ENCODE measurements around the gene LRRC30.

LRRC30 gene

GRCh38 chr18:7236933-7237332 is 6.0 kb downstream of the LRRC30 start:
- in situ Hi-C loops (cut with MboI; ENCODE audit: low sequenced_read_pairs): loop anchor here (25.0 kb wide), 1 partner anchor 100 kb away; no protein-coding TSS in a partner anchor

DNA sequence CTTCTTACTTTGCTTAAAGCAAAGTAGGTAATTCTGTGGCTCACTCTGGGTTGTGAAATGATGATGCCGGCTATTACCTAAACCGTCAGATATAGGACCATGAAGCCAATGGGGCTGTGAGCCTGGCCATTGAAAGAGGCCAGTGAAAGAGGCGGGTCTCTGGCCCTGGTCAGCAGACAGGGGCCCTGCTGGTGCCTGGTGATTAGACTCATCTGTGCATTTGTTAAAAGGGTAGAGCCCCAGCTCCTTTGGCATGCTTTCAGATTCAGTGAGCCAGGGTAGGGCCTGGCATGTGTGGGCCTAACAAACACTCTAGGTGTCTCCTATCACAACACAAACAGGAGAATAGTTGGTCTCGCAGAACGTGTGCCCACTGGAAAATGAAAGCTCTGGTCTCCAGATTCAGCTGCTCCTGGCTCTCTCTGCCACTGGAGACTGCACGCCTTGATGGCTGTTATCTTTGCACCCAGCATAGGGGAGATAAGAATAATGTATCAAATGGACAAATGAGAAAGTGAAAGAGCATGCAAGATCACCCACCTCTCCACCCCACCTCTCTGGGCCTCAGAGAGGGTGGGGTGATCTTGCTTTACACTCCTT is 6.9 kb downstream of the LRRC30 start:
- in situ Hi-C loops (cut with MboI; ENCODE audit: low sequenced_read_pairs): loop anchor here (25.0 kb wide), 1 partner anchor 100 kb away; no protein-coding TSS in a partner anchor

DNA sequence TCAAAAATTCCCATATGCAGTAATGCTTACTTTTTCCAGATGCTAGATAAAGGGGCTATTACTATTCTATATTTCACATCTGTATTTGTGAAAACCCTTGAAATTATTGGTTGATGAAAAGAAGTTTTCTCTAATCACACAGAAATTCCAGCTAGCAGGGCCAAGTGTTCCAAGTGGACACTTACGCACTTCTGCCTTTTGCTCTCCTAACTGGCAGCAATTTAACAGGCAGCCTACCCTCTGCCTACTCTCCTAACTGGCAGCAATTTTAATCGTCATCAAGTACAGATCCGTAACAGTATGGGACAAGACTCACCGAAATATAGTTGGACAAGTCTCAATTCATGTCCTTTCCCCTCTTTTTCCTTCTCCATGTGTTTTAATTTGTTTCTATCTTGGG is 12.0 kb downstream of the LRRC30 start:
- in situ Hi-C loops (cut with MboI; ENCODE audit: low sequenced_read_pairs): loop anchor here (25.0 kb wide), 1 partner anchor 94 kb away; no protein-coding TSS in a partner anchor

GRCh38 chr18:7248877-7249276 is 18.0 kb downstream of the LRRC30 start:
- in situ Hi-C loops (cut with MboI; ENCODE audit: low sequenced_read_pairs): loop anchor here (25.0 kb wide), 1 partner anchor 88 kb away; no protein-coding TSS in a partner anchor

- in situ Hi-C loops (cut with MboI; ENCODE audit: low sequenced_read_pairs): no loop called here
Observed at GRCh38 chr18:7254163-7254562, 23.3 kb downstream of the LRRC30 start.

- in situ Hi-C loops (cut with MboI; ENCODE audit: low sequenced_read_pairs): no loop called here
Observed at GRCh38 chr18:7255054-7255453, 24.2 kb downstream of the LRRC30 start.

GRCh38 chr18:7255643-7256042 is 24.8 kb downstream of the LRRC30 start:
- in situ Hi-C loops (cut with MboI; ENCODE audit: low sequenced_read_pairs): no loop called here

- in situ Hi-C loops (cut with MboI; ENCODE audit: low sequenced_read_pairs): no loop called here
Observed at GRCh38 chr18:7256618-7257425, 25.9 kb downstream of the LRRC30 start.

GRCh38 chr18:7257426-7257740 is 26.5 kb downstream of the LRRC30 start:
- in situ Hi-C loops (cut with MboI; ENCODE audit: low sequenced_read_pairs): no loop called here

DNA sequence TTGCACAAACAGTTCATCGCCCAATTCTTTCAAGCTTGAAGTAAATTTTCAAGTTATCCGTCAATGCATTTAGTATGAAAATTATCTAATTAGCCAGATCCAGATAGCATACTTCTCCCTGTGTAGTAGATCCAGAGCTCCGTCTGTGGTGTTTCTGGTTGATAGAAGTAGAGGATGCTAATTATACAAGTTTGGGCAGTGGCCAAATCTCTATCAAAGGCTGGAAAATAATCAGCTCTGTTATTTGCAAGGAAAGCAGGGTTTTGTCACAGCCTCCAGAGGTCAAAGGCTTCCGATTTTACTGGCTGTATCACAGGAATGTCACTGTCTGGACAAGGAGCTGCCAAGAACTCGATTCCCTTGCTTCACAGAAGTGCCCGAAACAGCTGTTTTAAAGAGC is 28.6 kb downstream of the LRRC30 start:
- in situ Hi-C loops (cut with MboI; ENCODE audit: low sequenced_read_pairs): no loop called here

DNA sequence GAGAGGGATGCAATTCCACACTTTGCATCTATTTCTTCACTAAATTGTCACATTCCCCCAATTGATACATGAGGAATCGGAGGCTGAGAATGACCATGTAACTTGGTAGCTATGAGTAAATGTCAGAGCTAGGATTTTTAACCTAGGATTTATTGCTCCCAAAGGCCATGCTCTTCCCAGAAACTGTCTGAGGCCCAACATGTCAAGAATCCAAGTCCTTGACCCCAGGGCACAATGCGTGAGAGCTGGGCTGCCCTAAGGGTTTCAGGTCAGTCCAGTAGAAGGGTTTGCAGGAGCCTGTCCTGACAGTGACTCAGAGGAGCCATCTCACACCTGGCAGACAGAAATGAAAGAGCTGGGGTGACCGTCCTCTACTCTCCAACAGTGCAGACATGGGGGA is 30.3 kb downstream of the LRRC30 start:
- in situ Hi-C loops (cut with MboI; ENCODE audit: low sequenced_read_pairs): no loop called here

DNA sequence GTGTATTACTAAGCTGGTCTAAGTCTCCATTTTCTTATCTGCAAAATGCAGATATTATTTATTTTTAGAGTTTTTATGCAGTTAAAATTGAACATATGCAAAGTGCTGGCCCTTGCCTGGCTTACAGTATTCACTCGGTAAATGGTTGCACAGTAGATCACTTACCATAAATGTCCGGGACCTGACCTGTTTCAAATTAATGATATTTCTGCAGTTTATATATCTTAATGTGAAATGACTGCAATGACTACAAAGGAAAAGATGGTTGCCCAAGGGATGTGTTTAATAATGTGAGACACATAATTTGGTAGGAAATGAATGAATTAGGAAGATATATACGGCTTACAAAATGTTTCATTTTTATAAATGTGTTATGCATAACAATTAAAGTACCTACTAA is 37.1 kb downstream of the LRRC30 start:
- in situ Hi-C loops (cut with MboI; ENCODE audit: low sequenced_read_pairs): no loop called here

- in situ Hi-C loops (cut with MboI; ENCODE audit: low sequenced_read_pairs): no loop called here
Observed at GRCh38 chr18:7269942-7270341, 39.1 kb downstream of the LRRC30 start.

DNA sequence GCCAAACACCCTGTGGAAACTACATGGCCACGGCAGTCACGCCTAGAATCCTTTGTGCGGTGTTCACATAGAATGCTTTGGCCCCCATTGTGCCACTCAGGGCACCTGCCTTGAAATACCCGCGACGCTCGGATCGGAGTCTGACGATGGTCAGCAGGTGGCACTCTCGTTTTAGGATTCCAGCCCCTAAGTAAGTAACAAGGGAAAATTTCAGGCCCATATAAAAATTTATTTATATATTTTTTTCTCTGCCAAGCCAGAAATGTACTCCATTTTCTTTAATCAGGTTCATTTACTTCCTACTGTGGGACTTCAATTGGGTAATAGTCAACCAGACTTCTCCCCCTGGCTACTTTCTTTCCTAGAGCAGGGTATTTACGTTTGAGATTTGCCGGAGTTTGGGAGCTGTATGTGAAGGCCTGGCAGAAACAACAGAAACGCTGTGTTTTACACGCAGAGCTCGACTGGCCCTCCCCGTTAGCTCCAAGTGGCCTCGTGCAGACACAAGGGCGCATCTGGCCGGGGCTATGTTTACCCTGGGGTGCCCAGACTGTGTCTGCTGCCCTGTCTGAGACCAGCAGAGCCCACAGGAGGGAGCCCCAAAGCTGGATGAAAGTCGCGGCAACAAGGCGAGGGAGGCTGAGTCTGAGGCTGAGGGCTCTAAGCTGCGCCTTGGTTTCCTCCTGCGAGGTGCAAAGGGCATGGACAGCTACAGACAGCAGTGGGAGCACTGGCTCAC is 41.6 kb downstream of the LRRC30 start:
- in situ Hi-C loops (cut with MboI; ENCODE audit: low sequenced_read_pairs): no loop called here

GRCh38 chr18:7273301-7273921 is 42.5 kb downstream of the LRRC30 start:
- in situ Hi-C loops (cut with MboI; ENCODE audit: low sequenced_read_pairs): no loop called here

DNA sequence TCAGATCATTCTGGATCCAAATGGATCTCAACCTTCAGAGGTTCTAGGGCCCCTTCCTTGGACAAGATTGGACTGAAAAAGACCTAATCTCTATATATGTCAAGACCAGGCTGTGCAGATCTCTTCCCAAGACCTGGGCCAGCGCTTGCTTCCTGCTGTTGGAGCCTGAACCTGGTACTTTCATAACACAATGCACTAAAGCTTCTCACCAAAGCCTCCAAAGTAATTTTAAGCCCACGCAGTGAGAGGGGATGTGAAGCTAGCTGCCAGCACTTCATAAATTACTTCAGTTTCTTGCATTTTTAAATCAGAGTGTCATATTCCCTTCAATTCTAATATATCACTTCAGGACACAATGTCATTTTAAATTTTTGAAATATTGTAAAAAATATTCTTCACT is 50.7 kb downstream of the LRRC30 start:
- in situ Hi-C loops (cut with MboI; ENCODE audit: low sequenced_read_pairs): no loop called here
